Suprapubic skin (tissue), 4 donors: ENCODE data around the gene GRB14.

Source experiments
- POLR2A ChIP-seq, 2 donors: fragments of 450-650 bp; IDR thresholded peaks; one replicate each; pipeline ENCODE4 v1.6.1; 2017; ENCODE audit warnings: antibody characterized with exemption in 2 of 2, mild to moderate bottlenecking in 2 of 2, moderate library complexity in 2 of 2
- POLR2AphosphoS5 ChIP-seq, 3 donors: sonication (generic); formaldehyde crosslinking; IDR thresholded peaks; one replicate each; pipeline ENCODE4 v1.6.1; 2017; ENCODE audit warnings: antibody characterized with exemption in 3 of 3
- TF ChIP-seq, protein P1 (sequence below), 2 donors: fragments of 200-600 bp in 1 of 2; fragments of 450-650 bp in 1 of 2; sonication (generic) in 1 of 2; IDR thresholded peaks; one replicate each; pipeline ENCODE4 v1.5.1; 2016 to 2019; ENCODE audit warnings: antibody characterized with exemption in 2 of 2, mild to moderate bottlenecking in 1 of 2, moderate library complexity in 1 of 2

DNA sequence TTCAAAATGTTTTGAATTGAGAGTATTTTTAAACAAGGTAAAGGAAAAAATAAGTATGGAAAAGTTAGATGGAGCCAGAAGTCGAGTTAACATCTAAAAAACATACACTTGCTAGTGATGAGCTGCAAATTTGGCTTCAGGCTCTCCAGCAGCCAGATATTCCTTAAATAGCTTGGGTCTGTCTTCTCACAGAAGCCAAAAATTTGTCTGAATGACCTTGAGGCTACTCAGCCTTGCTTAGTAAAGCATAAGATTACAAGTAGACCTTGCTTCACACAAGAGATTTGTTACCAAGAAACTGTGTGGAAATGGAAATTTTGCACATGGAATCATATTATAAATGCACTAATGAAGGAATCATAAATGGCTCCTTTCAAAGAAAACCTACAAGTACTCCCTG lies 40.8 kb upstream of the GRB14 start:
- TF ChIP-seq, protein P1, sequence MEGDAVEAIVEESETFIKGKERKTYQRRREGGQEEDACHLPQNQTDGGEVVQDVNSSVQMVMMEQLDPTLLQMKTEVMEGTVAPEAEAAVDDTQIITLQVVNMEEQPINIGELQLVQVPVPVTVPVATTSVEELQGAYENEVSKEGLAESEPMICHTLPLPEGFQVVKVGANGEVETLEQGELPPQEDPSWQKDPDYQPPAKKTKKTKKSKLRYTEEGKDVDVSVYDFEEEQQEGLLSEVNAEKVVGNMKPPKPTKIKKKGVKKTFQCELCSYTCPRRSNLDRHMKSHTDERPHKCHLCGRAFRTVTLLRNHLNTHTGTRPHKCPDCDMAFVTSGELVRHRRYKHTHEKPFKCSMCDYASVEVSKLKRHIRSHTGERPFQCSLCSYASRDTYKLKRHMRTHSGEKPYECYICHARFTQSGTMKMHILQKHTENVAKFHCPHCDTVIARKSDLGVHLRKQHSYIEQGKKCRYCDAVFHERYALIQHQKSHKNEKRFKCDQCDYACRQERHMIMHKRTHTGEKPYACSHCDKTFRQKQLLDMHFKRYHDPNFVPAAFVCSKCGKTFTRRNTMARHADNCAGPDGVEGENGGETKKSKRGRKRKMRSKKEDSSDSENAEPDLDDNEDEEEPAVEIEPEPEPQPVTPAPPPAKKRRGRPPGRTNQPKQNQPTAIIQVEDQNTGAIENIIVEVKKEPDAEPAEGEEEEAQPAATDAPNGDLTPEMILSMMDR (IDR thresholded peaks at IDR 0.05), result no peak
- TF ChIP-seq POLR2A (IDR thresholded peaks at IDR 0.05) (no peak), POLR2AphosphoS5 (IDR thresholded peaks at IDR 0.05) (no peak)
